Esophagus muscularis mucosa (tissue), 4 donors: ENCODE measurements around the gene EPHB2.

Experiments used
- CTCF ChIP-seq, 3 experiments: fragments of 200-600 bp in 2 of 3; fragments of 450-650 bp in 1 of 3; sonication (generic) in 2 of 3; IDR thresholded peaks; one replicate each; pipeline ENCODE4 v1.5.1; 2017 to 2019; ENCODE audit warnings: antibody characterized with exemption in 3 of 3, mild to moderate bottlenecking in 2 of 3, moderate library complexity in 1 of 3
- EP300 ChIP-seq: sonication (generic); formaldehyde crosslinking; IDR thresholded peaks from one replicate; pipeline ENCODE4 v1.6.1; 2017; ENCODE audit warnings: antibody characterized with exemption
- POLR2AphosphoS5 ChIP-seq, 2 donors: sonication (generic); formaldehyde crosslinking; IDR thresholded peaks; one replicate each; pipeline ENCODE4 v1.6.1; 2017; ENCODE audit warnings: antibody characterized with exemption in 2 of 2

DNA sequence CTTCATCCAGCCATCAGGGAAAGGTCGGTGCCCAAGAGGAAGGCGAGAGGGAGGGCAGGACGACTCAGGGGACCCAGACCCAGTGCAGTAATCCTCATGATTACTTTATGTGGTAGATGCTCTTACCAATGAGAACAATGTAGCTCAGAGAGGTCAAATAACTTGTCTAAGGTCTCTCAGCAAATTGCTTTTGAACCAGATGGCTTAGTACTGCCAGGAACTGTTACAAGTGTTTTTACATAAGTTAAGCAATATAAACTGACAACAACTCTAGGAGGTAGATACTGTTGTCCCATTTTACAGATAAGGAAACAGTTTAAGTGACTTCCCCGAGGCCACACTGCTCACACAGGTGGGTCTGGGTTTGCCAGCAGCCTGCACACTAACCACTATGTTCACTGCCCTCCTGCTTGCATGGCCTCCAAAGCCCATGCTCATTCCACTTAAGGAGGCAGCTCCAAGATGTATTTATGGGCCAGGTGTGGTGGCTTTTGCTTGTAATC lies 150.3 kb downstream of the EPHB2 start:
- TF ChIP-seq CTCF (IDR thresholded peaks at IDR 0.05) = no peak
- no peak for TF ChIP-seq POLR2AphosphoS5 (IDR thresholded peaks at IDR 0.05)
- no peak for TF ChIP-seq EP300
